ENCODE measurements around the gene CD8A.

GRCh38 chr2:86807133-86807467, 16.4 kb upstream of the CD8A start:
- TF ChIP-seq SP1 (IDR thresholded peaks at IDR 0.05) = no peak
- TF ChIP-seq FOXM1 (IDR thresholded peaks at IDR 0.05; ENCODE audit: borderline replicate concordance) = no peak
- TF ChIP-seq ELF4 (IDR thresholded peaks at IDR 0.05) = no peak
- TF ChIP-seq SUZ12 (IDR thresholded peaks at IDR 0.05) = no peak
- TF ChIP-seq CTBP1 (IDR thresholded peaks at IDR 0.05; ENCODE audit: borderline replicate concordance) = no peak
- no peak for TF ChIP-seq ZNF384 (IDR thresholded peaks at IDR 0.05)
- no peak for TF ChIP-seq BHLHE40 (IDR thresholded peaks at IDR 0.05; ENCODE audit: borderline replicate concordance)
- TF ChIP-seq FOXK2 (IDR thresholded peaks at IDR 0.05) = no peak
- no peak for TF ChIP-seq FOXA1 (IDR thresholded peaks at IDR 0.05)
- no peak for TF ChIP-seq NFRKB (IDR thresholded peaks at IDR 0.05)
